ENCODE results near the gene SLC29A1. TPM values are rescaled to one million over a fixed set of nuclear protein-coding genes. Genes with fewer than 3 reads are reported as not detected.

The SLC29A1 gene
- total and polyA plus RNA-seq, 2 experiments from 2014 or later, result 23.3 to 30.8 TPM

GRCh38 chr6:44267252-44267651, 43.9 kb downstream of the SLC29A1 start:
- Histone ChIP-seq H3K27me3 (peaks cover 34% of the 10 kb centered on the region), H3K4me3 (no peak overlapping the region), H4K20me1 (ENCODE audit: insufficient read depth, poor library complexity, severe bottlenecking) (peaks cover 10% of the 10 kb centered on the region), H3K36me3 (replicated peaks; ENCODE audit: insufficient read depth, low read depth) (no peaks in the 10 kb centered on the region), H3K4me2 (no peak overlapping the region), H3K9me2 (replicated peaks; ENCODE audit: insufficient read depth) (no peaks in the 10 kb centered on the region), H3K4me1 (ENCODE audit: insufficient read depth) (peaks cover 23% of the 10 kb centered on the region), H3K9me3 (ENCODE audit: low read depth) (no peaks in the 10 kb centered on the region), H3K27ac (no peak overlapping the region), H3K79me2 (peaks cover 23% of the 10 kb centered on the region), H2AFZ (no peak overlapping the region)
- 69% methylated on average over 10 of the region's 10 CpGs for WGBS (ENCODE audit: low lambda C conversion rate, missing lambda C conversion rate)
- no peak for TF ChIP-seq EZH2phosphoT487 (IDR thresholded peaks at IDR 0.05; ENCODE audit: low read depth, severe bottlenecking, unreplicated experiment)
- no peak for TF ChIP-seq EZH2 (IDR thresholded peaks at IDR 0.05; ENCODE audit: borderline replicate concordance)
- TF ChIP-seq, protein P1, sequence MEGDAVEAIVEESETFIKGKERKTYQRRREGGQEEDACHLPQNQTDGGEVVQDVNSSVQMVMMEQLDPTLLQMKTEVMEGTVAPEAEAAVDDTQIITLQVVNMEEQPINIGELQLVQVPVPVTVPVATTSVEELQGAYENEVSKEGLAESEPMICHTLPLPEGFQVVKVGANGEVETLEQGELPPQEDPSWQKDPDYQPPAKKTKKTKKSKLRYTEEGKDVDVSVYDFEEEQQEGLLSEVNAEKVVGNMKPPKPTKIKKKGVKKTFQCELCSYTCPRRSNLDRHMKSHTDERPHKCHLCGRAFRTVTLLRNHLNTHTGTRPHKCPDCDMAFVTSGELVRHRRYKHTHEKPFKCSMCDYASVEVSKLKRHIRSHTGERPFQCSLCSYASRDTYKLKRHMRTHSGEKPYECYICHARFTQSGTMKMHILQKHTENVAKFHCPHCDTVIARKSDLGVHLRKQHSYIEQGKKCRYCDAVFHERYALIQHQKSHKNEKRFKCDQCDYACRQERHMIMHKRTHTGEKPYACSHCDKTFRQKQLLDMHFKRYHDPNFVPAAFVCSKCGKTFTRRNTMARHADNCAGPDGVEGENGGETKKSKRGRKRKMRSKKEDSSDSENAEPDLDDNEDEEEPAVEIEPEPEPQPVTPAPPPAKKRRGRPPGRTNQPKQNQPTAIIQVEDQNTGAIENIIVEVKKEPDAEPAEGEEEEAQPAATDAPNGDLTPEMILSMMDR (IDR thresholded peaks at IDR 0.05; ENCODE audit: poor library complexity), result no peak
- no peak for DNase-seq (ENCODE audit: low spot score)

GRCh38 chr6:44268095-44268628, 44.8 kb downstream of the SLC29A1 start:
- Histone ChIP-seq H3K27me3 (peaks cover 42% of the 10 kb centered on the region), H3K36me3 (replicated peaks; ENCODE audit: insufficient read depth, low read depth) (no peaks in the 10 kb centered on the region), H3K9me2 (replicated peaks; ENCODE audit: insufficient read depth) (no peaks in the 10 kb centered on the region), H3K9me3 (ENCODE audit: low read depth) (no peaks in the 10 kb centered on the region), H4K20me1 (ENCODE audit: insufficient read depth, poor library complexity, severe bottlenecking) (peaks cover 4% of the 10 kb centered on the region), H3K4me2 (no peak overlapping the region), H3K4me1 (ENCODE audit: insufficient read depth) (peaks cover 15% of the 10 kb centered on the region), H3K79me2 (peaks cover 14% of the 10 kb centered on the region), H3K4me3 (no peak overlapping the region), H3K27ac (no peak overlapping the region), H2AFZ (no peak overlapping the region)
- TF ChIP-seq EZH2phosphoT487 (IDR thresholded peaks at IDR 0.05; ENCODE audit: low read depth, severe bottlenecking, unreplicated experiment) (no peak), EZH2 (IDR thresholded peaks at IDR 0.05; ENCODE audit: borderline replicate concordance) (no peak)
- TF ChIP-seq, protein P1 (IDR thresholded peaks at IDR 0.05; ENCODE audit: poor library complexity), result peak; percentile 83
- 8% methylated on average over 5 of the region's 5 CpGs for WGBS (ENCODE audit: low lambda C conversion rate, missing lambda C conversion rate)
- peak; percentile 75 for DNase-seq (ENCODE audit: low spot score)

DNA sequence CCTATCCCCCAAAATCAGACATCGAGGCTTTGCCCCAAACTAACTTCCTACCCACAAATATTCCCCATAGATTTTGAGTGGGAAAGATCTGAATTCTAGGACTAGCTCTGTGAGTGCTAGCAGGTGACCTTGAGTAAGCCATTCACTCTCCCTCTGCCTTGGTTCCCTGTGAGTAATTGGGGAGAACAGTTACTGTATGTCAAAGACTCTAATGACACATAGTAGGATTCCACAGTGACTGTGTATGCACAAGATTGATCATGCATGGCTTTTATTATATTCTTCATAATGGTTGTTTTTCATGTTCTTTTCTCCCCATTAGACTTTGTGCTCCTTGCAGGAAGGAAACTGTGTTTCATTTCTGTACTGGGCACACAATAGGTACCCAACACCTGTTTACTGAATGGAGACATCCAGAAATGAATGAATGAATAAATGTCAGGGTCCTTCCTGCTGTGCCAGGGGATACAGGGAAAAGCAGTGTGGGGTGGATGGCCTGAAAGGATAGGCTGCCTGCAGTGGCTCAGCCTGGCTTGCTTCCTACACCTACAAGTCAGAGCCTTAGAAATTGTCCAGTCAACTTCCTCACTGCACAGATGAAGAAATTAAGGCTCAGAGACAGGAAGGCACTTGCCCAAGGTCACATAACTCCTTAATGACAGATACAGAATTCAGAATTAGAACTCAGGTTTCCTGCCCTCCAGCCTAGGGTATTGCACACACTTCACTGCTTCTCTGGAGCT, 46.0 kb downstream of the SLC29A1 start:
- H3K4me3 ChIP-seq, result no peak overlapping the region

More for the DNA sequence above, 46.0 kb downstream of the SLC29A1 start:
- Histone ChIP-seq H3K27me3 (peaks cover 53% of the 10 kb centered on the region), H3K9me3 (ENCODE audit: low read depth) (no peaks in the 10 kb centered on the region), H3K9me2 (replicated peaks; ENCODE audit: insufficient read depth) (no peaks in the 10 kb centered on the region), H3K27ac (no peak overlapping the region), H2AFZ (no peak overlapping the region), H3K36me3 (replicated peaks; ENCODE audit: insufficient read depth, low read depth) (no peaks in the 10 kb centered on the region), H3K4me1 (ENCODE audit: insufficient read depth) (peaks cover 3% of the 10 kb centered on the region), H3K4me2 (no peak overlapping the region), H3K79me2 (peaks cover 4% of the 10 kb centered on the region), H4K20me1 (ENCODE audit: insufficient read depth, poor library complexity, severe bottlenecking) (no peaks in the 10 kb centered on the region)
- DNase-seq (ENCODE audit: low spot score), result no peak
- 93% methylated on average over 1 of the region's 1 CpG for WGBS (ENCODE audit: low lambda C conversion rate, missing lambda C conversion rate)
- no peak for TF ChIP-seq EZH2phosphoT487 (IDR thresholded peaks at IDR 0.05; ENCODE audit: low read depth, severe bottlenecking, unreplicated experiment)
- no peak for TF ChIP-seq EZH2 (IDR thresholded peaks at IDR 0.05; ENCODE audit: borderline replicate concordance)
- TF ChIP-seq, protein P1 (IDR thresholded peaks at IDR 0.05; ENCODE audit: poor library complexity), result no peak
